ENCODE measurements around the gene HBE1. TPM values are rescaled to one million over a fixed set of nuclear protein-coding genes. Genes with fewer than 3 reads are reported as not detected.

Gene HBE1
- polyA plus RNA-seq, 1 donor (not counting 4 experiments of a cell fraction or from before 2014, with no cell fraction given): not detected

DNA sequence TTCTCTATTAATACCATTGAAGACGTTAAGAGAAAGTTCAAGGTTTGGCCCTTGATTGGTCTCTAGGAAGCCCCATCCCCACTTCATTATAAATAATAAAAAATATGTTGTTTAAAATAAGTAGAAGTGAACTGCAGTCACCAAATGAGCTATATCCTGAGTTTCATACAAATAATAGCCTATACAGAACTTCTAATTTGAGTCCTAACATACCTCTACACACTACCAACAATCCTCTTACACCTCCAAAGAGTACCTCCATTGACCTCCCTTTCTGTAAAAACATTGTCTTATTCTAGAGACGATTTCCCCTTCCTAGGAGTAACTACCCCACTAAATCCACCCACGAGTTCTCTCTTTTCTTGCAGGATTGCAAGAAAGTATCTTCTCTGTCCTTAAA, 28.3 kb downstream of the HBE1 start:
- Histone ChIP-seq H3K9me1 (ENCODE audit: control insufficient read depth, extremely low read depth, insufficient read depth, low read length) (no peaks in the 10 kb centered on the region), H3K79me2 (ENCODE audit: control insufficient read depth, insufficient read depth, low read length) (no peaks in the 10 kb centered on the region), H3K9ac (ENCODE audit: control insufficient read depth, extremely low read depth, insufficient read depth, low read length) (no peak overlapping the region), H3K4me2 (ENCODE audit: control insufficient read depth, extremely low read depth, insufficient read depth, low read depth, low read length) (no peak overlapping the region), H3K9me3 (ENCODE audit: control insufficient read depth, low read depth, low read length) (no peaks in the 10 kb centered on the region), H2AFZ (ENCODE audit: control insufficient read depth, low read length) (no peak overlapping the region), H3K27me3 (ENCODE audit: control insufficient read depth, extremely low read depth, insufficient read depth, low read length) (no peaks in the 10 kb centered on the region), H3K4me1 (ENCODE audit: control insufficient read depth, extremely low read depth, insufficient read depth, low read length) (no peaks in the 10 kb centered on the region), H3K36me3 (ENCODE audit: control insufficient read depth in 2 of 2, extremely low read depth in 1 of 2, insufficient read depth in 2 of 2, low read length in 2 of 2) (no peaks in the 10 kb centered on the region), H3K27ac (ENCODE audit: control insufficient read depth, insufficient read depth, low read length) (no peak overlapping the region), H3K4me3 (ENCODE audit: control insufficient read depth in 2 of 3, extremely low read depth in 1 of 3, insufficient read depth in 2 of 3, low read depth in 1 of 3, low read length in 3 of 3) (no peak overlapping the region), H4K20me1 (ENCODE audit: control insufficient read depth, extremely low read depth, insufficient read depth, low read length) (no peaks in the 10 kb centered on the region)
- FAIRE-seq (no peak), DNase-seq (ENCODE audit: low read depth, low spot score) (no peak)
- TF ChIP-seq EZH2 (IDR thresholded peaks at IDR 0.05; ENCODE audit: low read length): no peak
- TF ChIP-seq, protein P1, sequence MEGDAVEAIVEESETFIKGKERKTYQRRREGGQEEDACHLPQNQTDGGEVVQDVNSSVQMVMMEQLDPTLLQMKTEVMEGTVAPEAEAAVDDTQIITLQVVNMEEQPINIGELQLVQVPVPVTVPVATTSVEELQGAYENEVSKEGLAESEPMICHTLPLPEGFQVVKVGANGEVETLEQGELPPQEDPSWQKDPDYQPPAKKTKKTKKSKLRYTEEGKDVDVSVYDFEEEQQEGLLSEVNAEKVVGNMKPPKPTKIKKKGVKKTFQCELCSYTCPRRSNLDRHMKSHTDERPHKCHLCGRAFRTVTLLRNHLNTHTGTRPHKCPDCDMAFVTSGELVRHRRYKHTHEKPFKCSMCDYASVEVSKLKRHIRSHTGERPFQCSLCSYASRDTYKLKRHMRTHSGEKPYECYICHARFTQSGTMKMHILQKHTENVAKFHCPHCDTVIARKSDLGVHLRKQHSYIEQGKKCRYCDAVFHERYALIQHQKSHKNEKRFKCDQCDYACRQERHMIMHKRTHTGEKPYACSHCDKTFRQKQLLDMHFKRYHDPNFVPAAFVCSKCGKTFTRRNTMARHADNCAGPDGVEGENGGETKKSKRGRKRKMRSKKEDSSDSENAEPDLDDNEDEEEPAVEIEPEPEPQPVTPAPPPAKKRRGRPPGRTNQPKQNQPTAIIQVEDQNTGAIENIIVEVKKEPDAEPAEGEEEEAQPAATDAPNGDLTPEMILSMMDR (optimal IDR thresholded peaks at IDR 0.05 in 1 of 3, IDR thresholded peaks at IDR 0.05 in 1 of 3, conservative IDR thresholded peaks at IDR 0.05 in 1 of 3; ENCODE audit: extremely low read depth in 1 of 3, insufficient read depth in 2 of 3, low read length in 3 of 3): no peak
- dilution Hi-C loops (cut with MboI; ENCODE audit: extremely low pct_ligation_motif_present, low sequenced_read_pairs): no loop called here

GRCh38 chr11:5240458-5240857, 29.3 kb downstream of the HBE1 start:
- H3K9me1 ChIP-seq (ENCODE audit: control insufficient read depth, extremely low read depth, insufficient read depth, low read length): no peaks in the 10 kb centered on the region
- no peak overlapping the region for H3K27ac ChIP-seq (ENCODE audit: control insufficient read depth, insufficient read depth, low read length)
- DNase-seq (ENCODE audit: low read depth, low spot score): no peak
- H3K9ac ChIP-seq (ENCODE audit: control insufficient read depth, extremely low read depth, insufficient read depth, low read length): no peak overlapping the region
- no peak overlapping the region for H2AFZ ChIP-seq (ENCODE audit: control insufficient read depth, low read length)
- no peaks in the 10 kb centered on the region for H3K27me3 ChIP-seq (ENCODE audit: control insufficient read depth, extremely low read depth, insufficient read depth, low read length)
- H3K79me2 ChIP-seq (ENCODE audit: control insufficient read depth, insufficient read depth, low read length): no peaks in the 10 kb centered on the region
- H3K4me2 ChIP-seq (ENCODE audit: control insufficient read depth, extremely low read depth, insufficient read depth, low read depth, low read length): no peak overlapping the region
- dilution Hi-C loops (cut with MboI; ENCODE audit: extremely low pct_ligation_motif_present, low sequenced_read_pairs): no loop called here
- FAIRE-seq: no peak
- H3K4me3 ChIP-seq (ENCODE audit: control insufficient read depth in 2 of 3, extremely low read depth in 1 of 3, insufficient read depth in 2 of 3, low read depth in 1 of 3, low read length in 3 of 3): no peak overlapping the region
- no peaks in the 10 kb centered on the region for H3K9me3 ChIP-seq (ENCODE audit: control insufficient read depth, low read depth, low read length)
- TF ChIP-seq EZH2 (IDR thresholded peaks at IDR 0.05; ENCODE audit: low read length): no peak
- TF ChIP-seq, protein P1 (optimal IDR thresholded peaks at IDR 0.05 in 1 of 3, IDR thresholded peaks at IDR 0.05 in 1 of 3, conservative IDR thresholded peaks at IDR 0.05 in 1 of 3; ENCODE audit: extremely low read depth in 1 of 3, insufficient read depth in 2 of 3, low read length in 3 of 3): no peak
- H3K36me3 ChIP-seq (ENCODE audit: control insufficient read depth in 2 of 2, extremely low read depth in 1 of 2, insufficient read depth in 2 of 2, low read length in 2 of 2): no peaks in the 10 kb centered on the region
- H3K4me1 ChIP-seq (ENCODE audit: control insufficient read depth, extremely low read depth, insufficient read depth, low read length): no peaks in the 10 kb centered on the region
- H4K20me1 ChIP-seq (ENCODE audit: control insufficient read depth, extremely low read depth, insufficient read depth, low read length): no peaks in the 10 kb centered on the region

Measured in keratinocyte (primary cell).